Measurements from ENCODE around the gene CHADL. TPM values are rescaled to one million over a fixed set of nuclear protein-coding genes. Genes with fewer than 3 reads are reported as not detected.

CHADL gene
- polyA plus RNA-seq, 1 donor (not counting 4 experiments of a cell fraction or from before 2014, with no cell fraction given), result 0.16 TPM

- Histone ChIP-seq H3K27me3 (ENCODE audit: control insufficient read depth, extremely low read depth, insufficient read depth, low read length) (no peaks in the 10 kb centered on the region), H3K4me3 (ENCODE audit: control insufficient read depth in 2 of 3, extremely low read depth in 1 of 3, insufficient read depth in 2 of 3, low read depth in 1 of 3, low read length in 3 of 3) (no peak overlapping the region), H2AFZ (ENCODE audit: control insufficient read depth, low read length) (no peak overlapping the region), H4K20me1 (ENCODE audit: control insufficient read depth, extremely low read depth, insufficient read depth, low read length) (no peaks in the 10 kb centered on the region), H3K4me1 (ENCODE audit: control insufficient read depth, extremely low read depth, insufficient read depth, low read length) (peaks cover 2% of the 10 kb centered on the region), H3K9ac (ENCODE audit: control insufficient read depth, extremely low read depth, insufficient read depth, low read length) (no peak overlapping the region), H3K36me3 (ENCODE audit: control insufficient read depth in 2 of 2, extremely low read depth in 1 of 2, insufficient read depth in 2 of 2, low read length in 2 of 2) (peaks cover 22 to 27% of the 10 kb centered on the region in 2 experiments), H3K4me2 (ENCODE audit: control insufficient read depth, extremely low read depth, insufficient read depth, low read depth, low read length) (no peak overlapping the region), H3K79me2 (ENCODE audit: control insufficient read depth, insufficient read depth, low read length) (no peaks in the 10 kb centered on the region), H3K27ac (ENCODE audit: control insufficient read depth, insufficient read depth, low read length) (no peak overlapping the region), H3K9me3 (ENCODE audit: control insufficient read depth, low read depth, low read length) (no peaks in the 10 kb centered on the region), H3K9me1 (ENCODE audit: control insufficient read depth, extremely low read depth, insufficient read depth, low read length) (no peaks in the 10 kb centered on the region)
- TF ChIP-seq EZH2 (IDR thresholded peaks at IDR 0.05; ENCODE audit: low read length), result no peak
- no peak for TF ChIP-seq CTCF (optimal IDR thresholded peaks at IDR 0.05 in 1 of 3, IDR thresholded peaks at IDR 0.05 in 1 of 3, conservative IDR thresholded peaks at IDR 0.05 in 1 of 3; ENCODE audit: extremely low read depth in 1 of 3, insufficient read depth in 2 of 3, low read length in 3 of 3)
- dilution Hi-C loops (cut with MboI; ENCODE audit: extremely low pct_ligation_motif_present, low sequenced_read_pairs), result no loop called here
- FAIRE-seq (no peak), DNase-seq (ENCODE audit: low read depth, low spot score) (no peak)
These were observed 9.4 kb downstream of the CHADL start for GRCh38 chr22:41231369-41231768.

DNA sequence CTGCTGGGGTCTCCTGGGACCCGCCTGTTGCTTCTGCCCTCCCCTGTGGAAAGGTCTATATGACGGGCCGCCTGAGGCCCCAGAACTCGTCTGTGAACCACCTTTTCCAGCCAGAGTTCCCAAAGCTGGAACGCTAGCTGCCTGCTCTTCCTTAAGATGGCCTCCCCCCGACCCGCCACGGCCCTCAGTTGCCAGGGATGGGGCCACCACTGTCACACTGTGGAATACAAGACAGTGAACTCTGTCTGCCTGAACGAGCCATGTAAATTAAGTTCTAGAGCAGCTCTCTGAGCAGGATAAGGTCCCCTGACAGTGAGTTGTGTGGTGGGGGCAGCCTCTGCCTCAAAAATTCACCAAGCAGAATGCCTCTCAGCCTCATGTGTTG, 10.3 kb downstream of the CHADL start:
- H3K4me1 ChIP-seq (ENCODE audit: control insufficient read depth, extremely low read depth, insufficient read depth, low read length), result peaks cover 2% of the 10 kb centered on the region
- no peak overlapping the region for H3K27ac ChIP-seq (ENCODE audit: control insufficient read depth, insufficient read depth, low read length)
- no peak overlapping the region for H3K9ac ChIP-seq (ENCODE audit: control insufficient read depth, extremely low read depth, insufficient read depth, low read length)
- H2AFZ ChIP-seq (ENCODE audit: control insufficient read depth, low read length), result no peak overlapping the region
- FAIRE-seq, result no peak
- DNase-seq (ENCODE audit: low read depth, low spot score), result no peak
- no peaks in the 10 kb centered on the region for H3K79me2 ChIP-seq (ENCODE audit: control insufficient read depth, insufficient read depth, low read length)
- H3K4me3 ChIP-seq (ENCODE audit: control insufficient read depth in 2 of 3, extremely low read depth in 1 of 3, insufficient read depth in 2 of 3, low read depth in 1 of 3, low read length in 3 of 3), result no peak overlapping the region
- no peaks in the 10 kb centered on the region for H4K20me1 ChIP-seq (ENCODE audit: control insufficient read depth, extremely low read depth, insufficient read depth, low read length)
- dilution Hi-C loops (cut with MboI; ENCODE audit: extremely low pct_ligation_motif_present, low sequenced_read_pairs), result no loop called here
- no peak for TF ChIP-seq CTCF (optimal IDR thresholded peaks at IDR 0.05 in 1 of 3, IDR thresholded peaks at IDR 0.05 in 1 of 3, conservative IDR thresholded peaks at IDR 0.05 in 1 of 3; ENCODE audit: extremely low read depth in 1 of 3, insufficient read depth in 2 of 3, low read length in 3 of 3)
- TF ChIP-seq EZH2 (IDR thresholded peaks at IDR 0.05; ENCODE audit: low read length), result no peak
- peaks cover 22 to 30% of the 10 kb centered on the region in 2 experiments for H3K36me3 ChIP-seq (ENCODE audit: control insufficient read depth in 2 of 2, extremely low read depth in 1 of 2, insufficient read depth in 2 of 2, low read length in 2 of 2)
- no peak overlapping the region for H3K4me2 ChIP-seq (ENCODE audit: control insufficient read depth, extremely low read depth, insufficient read depth, low read depth, low read length)
- no peaks in the 10 kb centered on the region for H3K27me3 ChIP-seq (ENCODE audit: control insufficient read depth, extremely low read depth, insufficient read depth, low read length)
- H3K9me1 ChIP-seq (ENCODE audit: control insufficient read depth, extremely low read depth, insufficient read depth, low read length), result no peaks in the 10 kb centered on the region
- H3K9me3 ChIP-seq (ENCODE audit: control insufficient read depth, low read depth, low read length), result no peaks in the 10 kb centered on the region
